Measurements from ENCODE around the gene TWF1. TPM values are rescaled to one million over a fixed set of nuclear protein-coding genes. Genes with fewer than 3 reads are reported as not detected.

Gene TWF1
- total and polyA plus RNA-seq, 2 experiments from 2014 or later, result 66.0 to 162 TPM

DNA sequence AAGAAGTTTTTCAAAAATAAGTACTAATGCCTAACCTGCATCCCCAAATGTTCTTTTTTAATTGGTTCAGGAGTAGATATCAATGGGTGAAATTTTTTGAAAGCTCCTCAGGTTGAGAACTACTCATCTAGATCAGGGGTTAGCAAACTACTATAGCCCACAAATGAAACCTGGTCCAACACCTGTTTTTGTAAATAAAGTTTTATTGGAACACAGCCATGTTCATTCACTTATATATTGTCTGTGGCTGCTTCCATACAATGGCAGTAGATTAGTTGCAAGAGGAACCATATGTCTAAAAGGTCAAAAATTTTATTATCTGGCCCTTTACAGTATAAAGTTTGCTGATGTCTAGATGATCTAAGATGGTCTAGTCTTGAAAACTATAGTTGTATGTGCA, 61.3 kb downstream of the TWF1 start:
- Histone ChIP-seq H3K4me1 (ENCODE audit: insufficient read depth) (no peaks in the 10 kb centered on the region), H2AFZ (no peak overlapping the region), H3K4me2 (no peak overlapping the region), H3K9me2 (replicated peaks; ENCODE audit: insufficient read depth) (no peaks in the 10 kb centered on the region), H3K27ac (no peak overlapping the region), H3K36me3 (replicated peaks; ENCODE audit: insufficient read depth, low read depth) (no peaks in the 10 kb centered on the region), H3K27me3 (no peaks in the 10 kb centered on the region), H4K20me1 (ENCODE audit: insufficient read depth, poor library complexity, severe bottlenecking) (no peaks in the 10 kb centered on the region), H3K79me2 (no peaks in the 10 kb centered on the region), H3K9me3 (ENCODE audit: low read depth) (no peaks in the 10 kb centered on the region), H3K4me3 (no peak overlapping the region)
- no peak for DNase-seq (ENCODE audit: low spot score)
- TF ChIP-seq EZH2 (IDR thresholded peaks at IDR 0.05; ENCODE audit: borderline replicate concordance), result no peak
- no peak for TF ChIP-seq EZH2phosphoT487 (IDR thresholded peaks at IDR 0.05; ENCODE audit: low read depth, severe bottlenecking, unreplicated experiment)
- TF ChIP-seq, protein P1, sequence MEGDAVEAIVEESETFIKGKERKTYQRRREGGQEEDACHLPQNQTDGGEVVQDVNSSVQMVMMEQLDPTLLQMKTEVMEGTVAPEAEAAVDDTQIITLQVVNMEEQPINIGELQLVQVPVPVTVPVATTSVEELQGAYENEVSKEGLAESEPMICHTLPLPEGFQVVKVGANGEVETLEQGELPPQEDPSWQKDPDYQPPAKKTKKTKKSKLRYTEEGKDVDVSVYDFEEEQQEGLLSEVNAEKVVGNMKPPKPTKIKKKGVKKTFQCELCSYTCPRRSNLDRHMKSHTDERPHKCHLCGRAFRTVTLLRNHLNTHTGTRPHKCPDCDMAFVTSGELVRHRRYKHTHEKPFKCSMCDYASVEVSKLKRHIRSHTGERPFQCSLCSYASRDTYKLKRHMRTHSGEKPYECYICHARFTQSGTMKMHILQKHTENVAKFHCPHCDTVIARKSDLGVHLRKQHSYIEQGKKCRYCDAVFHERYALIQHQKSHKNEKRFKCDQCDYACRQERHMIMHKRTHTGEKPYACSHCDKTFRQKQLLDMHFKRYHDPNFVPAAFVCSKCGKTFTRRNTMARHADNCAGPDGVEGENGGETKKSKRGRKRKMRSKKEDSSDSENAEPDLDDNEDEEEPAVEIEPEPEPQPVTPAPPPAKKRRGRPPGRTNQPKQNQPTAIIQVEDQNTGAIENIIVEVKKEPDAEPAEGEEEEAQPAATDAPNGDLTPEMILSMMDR (IDR thresholded peaks at IDR 0.05; ENCODE audit: poor library complexity), result no peak

Other genes starting within 250 kb of the TWF1 start
- 17.7 and 26.8 TPM in 2 replicates for gene PUS7L, start 47.5 kb downstream of the TWF1 start, total RNA-seq
- 12.7 and 15.0 TPM in 2 replicates for gene PUS7L, start 47.5 kb downstream of the TWF1 start, polyA plus RNA-seq
- gene IRAK4, start 47.4 kb downstream of the TWF1 start, total RNA-seq, result 15.9 and 21.9 TPM in 2 replicates
- 5.1 and 9.0 TPM in 2 replicates for gene IRAK4, start 47.4 kb downstream of the TWF1 start, polyA plus RNA-seq
- gene TMEM117, start 29.8 kb upstream of the TWF1 start, total RNA-seq, result 45.4 and 47.1 TPM in 2 replicates
- 12.4 and 15.6 TPM in 2 replicates for gene TMEM117, start 29.8 kb upstream of the TWF1 start, polyA plus RNA-seq

Data from hepatocyte (in vitro differentiated cells).